Measurements from ENCODE around the gene CFAP45.

CFAP45 gene

GRCh38 chr1:159877695-159878444 lies 22.1 kb downstream of the CFAP45 start:
- no peak for DNase-seq (ENCODE audit: low read depth, low spot score)
- no peak overlapping the region for H3K4me3 ChIP-seq (ENCODE audit: low read depth, low read length)
- in situ Hi-C loops (cut with HindIII; ENCODE audit: low sequenced_read_pairs) = loop anchor here (25.0 kb wide), 1 partner anchor 91 kb away; the partner anchor contains the start of gene DUSP23
- TF ChIP-seq CTCF (IDR thresholded peaks at IDR 0.05; ENCODE audit: low read depth, low read length) = no peak

GRCh38 chr1:159873530-159874143 lies 26.3 kb downstream of the CFAP45 start:
- no peak for TF ChIP-seq CTCF (IDR thresholded peaks at IDR 0.05; ENCODE audit: low read depth, low read length)
- in situ Hi-C loops (cut with HindIII; ENCODE audit: low sequenced_read_pairs) = no loop called here
- no peak overlapping the region for H3K4me3 ChIP-seq (ENCODE audit: low read depth, low read length)
- DNase-seq (ENCODE audit: low read depth, low spot score) = no peak

GRCh38 chr1:159872891-159873290 lies 27.1 kb downstream of the CFAP45 start:
- in situ Hi-C loops (cut with HindIII; ENCODE audit: low sequenced_read_pairs) = no loop called here
- no peak for TF ChIP-seq CTCF (IDR thresholded peaks at IDR 0.05; ENCODE audit: low read depth, low read length)
- no peak for DNase-seq (ENCODE audit: low read depth, low spot score)
- H3K4me3 ChIP-seq (ENCODE audit: low read depth, low read length) = no peak overlapping the region

GRCh38 chr1:159870704-159871103 lies 29.3 kb downstream of the CFAP45 start:
- no peak overlapping the region for H3K4me3 ChIP-seq (ENCODE audit: low read depth, low read length)
- TF ChIP-seq CTCF (IDR thresholded peaks at IDR 0.05; ENCODE audit: low read depth, low read length) = no peak
- in situ Hi-C loops (cut with HindIII; ENCODE audit: low sequenced_read_pairs) = no loop called here
- DNase-seq (ENCODE audit: low read depth, low spot score) = no peak

- no peak for TF ChIP-seq CTCF (IDR thresholded peaks at IDR 0.05; ENCODE audit: low read depth, low read length)
- no peak overlapping the region for H3K4me3 ChIP-seq (ENCODE audit: low read depth, low read length)
- DNase-seq (ENCODE audit: low read depth, low spot score) = no peak
- in situ Hi-C loops (cut with HindIII; ENCODE audit: low sequenced_read_pairs) = no loop called here
Measured at GRCh38 chr1:159869607-159870006, 30.4 kb downstream of the CFAP45 start.

- H3K4me3 ChIP-seq (ENCODE audit: low read depth, low read length) = no peak overlapping the region
- peak; percentile 82 for DNase-seq (ENCODE audit: low read depth, low spot score)
- in situ Hi-C loops (cut with HindIII; ENCODE audit: low sequenced_read_pairs) = no loop called here
- no peak for TF ChIP-seq CTCF (IDR thresholded peaks at IDR 0.05; ENCODE audit: low read depth, low read length)
Measured at GRCh38 chr1:159869173-159869572, 30.8 kb downstream of the CFAP45 start.
